PC-3 (cell line): ENCODE data around the gene SEC63. TPM values are rescaled to one million over a fixed set of nuclear protein-coding genes. Genes with fewer than 3 reads are reported as not detected.

Experiments used
- ATAC-seq: fragments of 200-7000 bp; cut with Tn5 transposase; 2 replicates; pipeline ENCODE4 v1.9.1; 2020; ENCODE audit warnings: mild to moderate bottlenecking, moderate library complexity
- BruUV-seq: library from RNA; stranded (reverse); fragments of 400-500 nt; replicated peaks from 2 replicates; lab custom pipeline; 2021; lab: Mats Ljungman, UMichigan
- CTCF ChIA-PET: fragments of 300-600 bp; sonication (Branson Sonifier 250); formaldehyde crosslinking; loops from one replicate; lab custom pipeline; 2022; ENCODE audit warnings: antibody characterized with exemption; lab: Charles Lee
- POLR2A ChIA-PET: fragments of 300-600 bp; sonication (Branson Sonifier 250); formaldehyde crosslinking; loops from one replicate; lab custom pipeline; 2022; ENCODE audit warnings: antibody characterized with exemption; ENCODE audit not compliant: unreplicated experiment; lab: Charles Lee
- DNase-seq: peaks from one replicate; pipeline ENCODE4 v3.0.0-alpha.2; 2015
- H2AFZ ChIP-seq: fragments of 300-600 bp; sonication (generic); 2 replicates; pipeline ENCODE4 v1.6.0; 2016; ENCODE audit warnings: antibody characterized with exemption, low read length
- H3F3A ChIP-seq: fragments of 300-600 bp; sonication (generic); one replicate; pipeline ENCODE4 v1.6.0; 2017; ENCODE audit warnings: antibody characterized with exemption, low read length, control low read depth, mild to moderate bottlenecking; ENCODE audit not compliant: unreplicated experiment
- H3K27ac ChIP-seq: fragments of 300-600 bp; sonication (generic); 2 replicates; pipeline ENCODE4 v1.5.1; 2016; ENCODE audit warnings: mild to moderate bottlenecking, low read length
- H3K27me3 ChIP-seq: fragments of 300-600 bp; sonication (generic); 2 replicates; pipeline ENCODE4 v1.6.1; 2016; ENCODE audit warnings: low read length, mixed read lengths
- H3K36me3 ChIP-seq: fragments of 300-600 bp; sonication (generic); 2 replicates; pipeline ENCODE4 v1.6.1; 2016; ENCODE audit warnings: low read depth, mixed run types, low read length, mixed read lengths
- H3K4me1 ChIP-seq: fragments of 300-600 bp; sonication (generic); 2 replicates; pipeline ENCODE4 v1.5.1; 2016; ENCODE audit warnings: low read length; ENCODE audit not compliant: insufficient read depth
- H3K4me2 ChIP-seq: fragments of 300-600 bp; sonication (generic); 2 replicates; pipeline ENCODE4 v1.6.0; 2016; ENCODE audit warnings: low read length
- H3K4me3 ChIP-seq: fragments of 300-600 bp; sonication (generic); 2 replicates; pipeline ENCODE4 v1.5.1; 2016; ENCODE audit warnings: mild to moderate bottlenecking, low read length, mixed read lengths
- H3K79me2 ChIP-seq: fragments of 300-600 bp; sonication (generic); 2 replicates; pipeline ENCODE4 v1.6.1; 2017; ENCODE audit warnings: low read length, mixed read lengths
- H3K9ac ChIP-seq: fragments of 300-600 bp; sonication (generic); 2 replicates; pipeline ENCODE4 v1.6.0; 2016; ENCODE audit warnings: mild to moderate bottlenecking, low read length
- H3K9me2 ChIP-seq: fragments of 300-600 bp; sonication (generic); replicated peaks from 2 replicates; pipeline ENCODE4 v1.6.1; 2016; ENCODE audit warnings: mixed run types, low read length, mixed read lengths
- H3K9me3 ChIP-seq: fragments of 300-600 bp; sonication (generic); 2 replicates; pipeline ENCODE4 v1.6.1; 2016; ENCODE audit warnings: low read length, mixed read lengths
- H4K20me1 ChIP-seq: fragments of 300-600 bp; sonication (generic); 2 replicates; pipeline ENCODE4 v1.6.1; 2016; ENCODE audit warnings: low read length, mixed read lengths
- CTCF ChIP-seq: fragments of 300-600 bp; sonication (generic); conservative IDR thresholded peaks from 2 replicates; pipeline ENCODE4 v1.5.1; 2017; ENCODE audit warnings: antibody characterized with exemption, low read depth, mild to moderate bottlenecking, low read length
- EZH2 ChIP-seq: fragments of 300-600 bp; sonication (generic); IDR thresholded peaks from one replicate; pipeline ENCODE4 v1.6.1; 2017; ENCODE audit warnings: antibody characterized with exemption, mild to moderate bottlenecking, low read length; ENCODE audit not compliant: unreplicated experiment
- EZH2phosphoT487 ChIP-seq: fragments of 300-600 bp; sonication (generic); IDR thresholded peaks from 2 replicates; pipeline ENCODE4 v1.6.1; 2018; ENCODE audit warnings: mild to moderate bottlenecking, antibody characterized with exemption, low read length, borderline replicate concordance
- intact Hi-C: fragments of 100-400 bp; cut with micrococcal nuclease; formaldehyde crosslinking; loops from 2 replicates; pipeline ENCODE4 v1.9.0; 2023
- total RNA-seq: library from RNA; depleted of rRNA; stranded (reverse); fragments of >200 nt; gene quantifications from 2 replicates; pipeline ENCODE4 v1.2.3, GENCODE V29; 2014

SEC63 gene
- total RNA-seq, 1 experiment from 2014 or later: 12.2 TPM

- H3K36me3 ChIP-seq: peaks cover 2% of the 10 kb centered on the region; the same call in 1 of the 2 replicates
- no peaks in the 10 kb centered on the region for H3K27me3 ChIP-seq
- no peak overlapping the region for H3K27ac ChIP-seq
- CTCF ChIA-PET: interaction anchor here (0.6 to 0.7 kb wide), 2 partner anchors 28 kb away, joined by 3 read pairs; no protein-coding TSS in a partner anchor
- H3K4me2 ChIP-seq: no peak overlapping the region
- BruUV-seq: no TSS peak
- H3K9me2 ChIP-seq: no peaks in the 10 kb centered on the region
- intact Hi-C loops: no loop called here
- no peaks in the 10 kb centered on the region for H4K20me1 ChIP-seq
- H3K9me3 ChIP-seq: no peaks in the 10 kb centered on the region
- H3F3A ChIP-seq: no peaks in the 10 kb centered on the region
- no peak overlapping the region for H2AFZ ChIP-seq
- ATAC-seq (no peak), DNase-seq (peak; percentile 42)
- no peaks in the 10 kb centered on the region for H3K79me2 ChIP-seq
- no peak overlapping the region for H3K4me3 ChIP-seq
- no peak overlapping the region for H3K9ac ChIP-seq
- peaks cover 7% of the 10 kb centered on the region; the same call in 1 of the 2 replicates for H3K4me1 ChIP-seq
- TF ChIP-seq EZH2phosphoT487: no peak
- peak; percentile 65 for TF ChIP-seq CTCF
- TF ChIP-seq EZH2: no peak
- POLR2A ChIA-PET: interaction anchor here (0.7 kb wide), 1 partner anchor 408 kb away, joined by 3 read pairs; the partner anchor contains the start of gene PDSS2
Observed at GRCh38 chr6:107866606-107867301, 91.3 kb downstream of the SEC63 start.

- no peaks in the 10 kb centered on the region for H3K9me3 ChIP-seq
- ATAC-seq: no peak
- H4K20me1 ChIP-seq: no peaks in the 10 kb centered on the region
- DNase-seq: no peak
- no peak overlapping the region for H3K27ac ChIP-seq
- no peaks in the 10 kb centered on the region for H3K9me2 ChIP-seq
- no peaks in the 10 kb centered on the region for H3K36me3 ChIP-seq
- H3K4me1 ChIP-seq: no peaks in the 10 kb centered on the region
- no peaks in the 10 kb centered on the region for H3F3A ChIP-seq
- no peaks in the 10 kb centered on the region for H3K79me2 ChIP-seq
- no TSS peak for BruUV-seq
- no peak for TF ChIP-seq CTCF
- TF ChIP-seq EZH2: no peak
- no peak for TF ChIP-seq EZH2phosphoT487
- no peak overlapping the region for H3K4me3 ChIP-seq
- no peaks in the 10 kb centered on the region for H3K27me3 ChIP-seq
- no peak overlapping the region for H2AFZ ChIP-seq
- POLR2A ChIA-PET: no interaction called here
- CTCF ChIA-PET: no interaction called here
- H3K4me2 ChIP-seq: no peak overlapping the region
- intact Hi-C loops: no loop called here
- H3K9ac ChIP-seq: no peak overlapping the region
Observed at GRCh38 chr6:107864226-107865127, 93.5 kb downstream of the SEC63 start.
